Nephron (organoid): ENCODE data around the gene TTC22.

Source experiments
- H3K27ac Mint-ChIP-seq, 3 experiments: 2 replicates each; pipeline ENCODE4 v1.8.0; 2020; ENCODE audit warnings: mixed read lengths in 3 of 3, mild to moderate bottlenecking in 2 of 3, moderate library complexity in 1 of 3
- H3K27me3 Mint-ChIP-seq: 2 replicates; pipeline ENCODE4 v1.8.0; 2021; ENCODE audit warnings: low read depth, mild to moderate bottlenecking, moderate library complexity, mixed read lengths
- H3K36me3 Mint-ChIP-seq: 2 replicates; pipeline ENCODE4 v1.8.0; 2020; ENCODE audit warnings: low read depth, mixed read lengths
- H3K4me1 Mint-ChIP-seq: 2 replicates; pipeline ENCODE4 v1.8.0; 2020; ENCODE audit warnings: mixed read lengths
- H3K4me3 Mint-ChIP-seq, 3 experiments: 2 replicates each; pipeline ENCODE4 v1.8.0; 2020; ENCODE audit warnings: mild to moderate bottlenecking in 3 of 3, mixed read lengths in 3 of 3, moderate library complexity in 2 of 3
- H3K9me3 Mint-ChIP-seq: 2 replicates; pipeline ENCODE4 v1.8.0; 2020; ENCODE audit warnings: mixed read lengths
- TF ChIP-seq, protein P1 (sequence below), 3 experiments: fragments of 200-600 bp; sonication (generic); IDR thresholded peaks; one replicate each; pipeline ENCODE4 v1.5.0; 2021; ENCODE audit warnings: antibody characterized with exemption in 3 of 3; ENCODE audit not compliant: unreplicated experiment in 3 of 3

The TTC22 gene

DNA sequence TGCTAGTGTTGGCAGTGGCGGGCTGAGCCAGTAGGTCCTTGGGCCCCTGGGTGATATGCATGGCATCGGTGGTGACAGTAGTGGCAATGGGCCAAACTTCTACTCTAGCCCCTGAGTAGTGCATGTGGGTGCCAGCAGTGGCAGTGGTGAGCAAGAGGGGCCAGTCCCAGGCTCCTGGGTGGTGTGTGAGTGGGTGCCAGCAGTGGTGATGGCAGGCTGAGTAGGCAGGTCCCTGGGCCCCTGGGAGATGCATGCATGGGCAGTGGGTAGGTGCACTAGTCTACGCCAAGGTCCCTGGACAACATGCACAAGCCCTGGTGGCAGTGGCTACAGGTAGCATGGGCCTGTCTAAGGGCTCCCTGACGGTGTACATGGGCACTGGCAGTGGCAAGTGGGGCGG, 24.6 kb upstream of the TTC22 start:
- Mint-ChIP-seq H3K4me3 (no peak overlapping the region), H3K4me1 (no peaks in the 10 kb centered on the region), H3K9me3 (peaks cover 45% of the 10 kb centered on the region), H3K36me3 (peaks cover 5% of the 10 kb centered on the region), H3K27me3 (peaks cover 10% of the 10 kb centered on the region), H3K27ac (no peak overlapping the region)
- TF ChIP-seq, protein P1, sequence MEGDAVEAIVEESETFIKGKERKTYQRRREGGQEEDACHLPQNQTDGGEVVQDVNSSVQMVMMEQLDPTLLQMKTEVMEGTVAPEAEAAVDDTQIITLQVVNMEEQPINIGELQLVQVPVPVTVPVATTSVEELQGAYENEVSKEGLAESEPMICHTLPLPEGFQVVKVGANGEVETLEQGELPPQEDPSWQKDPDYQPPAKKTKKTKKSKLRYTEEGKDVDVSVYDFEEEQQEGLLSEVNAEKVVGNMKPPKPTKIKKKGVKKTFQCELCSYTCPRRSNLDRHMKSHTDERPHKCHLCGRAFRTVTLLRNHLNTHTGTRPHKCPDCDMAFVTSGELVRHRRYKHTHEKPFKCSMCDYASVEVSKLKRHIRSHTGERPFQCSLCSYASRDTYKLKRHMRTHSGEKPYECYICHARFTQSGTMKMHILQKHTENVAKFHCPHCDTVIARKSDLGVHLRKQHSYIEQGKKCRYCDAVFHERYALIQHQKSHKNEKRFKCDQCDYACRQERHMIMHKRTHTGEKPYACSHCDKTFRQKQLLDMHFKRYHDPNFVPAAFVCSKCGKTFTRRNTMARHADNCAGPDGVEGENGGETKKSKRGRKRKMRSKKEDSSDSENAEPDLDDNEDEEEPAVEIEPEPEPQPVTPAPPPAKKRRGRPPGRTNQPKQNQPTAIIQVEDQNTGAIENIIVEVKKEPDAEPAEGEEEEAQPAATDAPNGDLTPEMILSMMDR (IDR thresholded peaks at IDR 0.05; ENCODE audit: unreplicated experiment in 3 of 3): no peak

GRCh38 chr1:54823670-54824069, 22.5 kb upstream of the TTC22 start:
- Mint-ChIP-seq H3K36me3 (peaks cover 5% of the 10 kb centered on the region), H3K9me3 (peaks cover 35% of the 10 kb centered on the region), H3K27ac (no peak overlapping the region), H3K4me3 (no peak overlapping the region), H3K4me1 (no peaks in the 10 kb centered on the region), H3K27me3 (peaks cover 18% of the 10 kb centered on the region)
- TF ChIP-seq, protein P1 (IDR thresholded peaks at IDR 0.05; ENCODE audit: unreplicated experiment in 3 of 3): no peak

DNA sequence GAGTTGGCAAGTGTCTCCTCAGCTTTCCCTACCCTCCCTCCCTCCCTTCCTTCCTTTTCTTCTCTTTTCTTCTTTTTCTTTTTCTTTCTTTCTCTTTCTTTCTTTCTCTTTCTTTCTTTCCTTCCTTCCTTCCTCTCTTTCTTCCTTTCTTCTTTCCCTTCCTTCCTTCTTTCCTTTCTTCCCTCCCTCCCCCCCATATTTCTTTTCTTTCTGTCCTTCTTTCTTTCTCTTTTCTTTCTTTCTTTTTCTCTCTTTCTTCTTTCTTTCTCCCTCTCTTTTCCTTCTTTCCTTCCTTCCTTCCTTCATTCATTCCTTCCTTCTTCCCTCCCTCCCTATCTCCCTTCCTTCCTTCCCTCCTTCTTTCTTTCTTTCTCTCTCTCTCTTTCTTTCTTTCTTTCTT, 18.6 kb upstream of the TTC22 start:
- TF ChIP-seq, protein P1 (IDR thresholded peaks at IDR 0.05; ENCODE audit: unreplicated experiment in 3 of 3): no peak
- Mint-ChIP-seq H3K36me3 (peaks cover 4% of the 10 kb centered on the region), H3K9me3 (peaks cover 22% of the 10 kb centered on the region), H3K4me1 (no peaks in the 10 kb centered on the region), H3K27ac (no peak overlapping the region), H3K4me3 (no peak overlapping the region), H3K27me3 (peaks cover 15% of the 10 kb centered on the region)

DNA sequence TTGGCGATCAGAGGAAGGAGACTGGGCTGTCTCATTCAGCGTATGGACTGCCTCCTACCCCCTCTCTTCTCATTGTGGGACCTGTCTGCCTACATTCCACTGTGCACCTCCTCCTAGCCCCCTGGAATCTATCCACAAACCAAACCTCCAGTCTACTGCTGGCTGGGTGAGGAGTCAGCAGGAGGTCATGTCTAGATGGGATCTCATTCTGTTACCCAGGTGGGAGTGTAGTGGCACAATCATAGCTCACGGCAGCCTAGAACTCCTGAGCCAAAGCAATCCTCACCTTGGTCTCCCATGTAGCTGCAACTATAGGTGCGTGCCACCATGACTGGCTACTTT, 18.0 kb upstream of the TTC22 start:
- Mint-ChIP-seq H3K27me3 (peaks cover 15% of the 10 kb centered on the region), H3K9me3 (peaks cover 16% of the 10 kb centered on the region), H3K4me3 (no peak overlapping the region), H3K4me1 (no peaks in the 10 kb centered on the region), H3K36me3 (no peaks in the 10 kb centered on the region), H3K27ac (no peak overlapping the region)
- TF ChIP-seq, protein P1 (IDR thresholded peaks at IDR 0.05; ENCODE audit: unreplicated experiment in 3 of 3): no peak

DNA sequence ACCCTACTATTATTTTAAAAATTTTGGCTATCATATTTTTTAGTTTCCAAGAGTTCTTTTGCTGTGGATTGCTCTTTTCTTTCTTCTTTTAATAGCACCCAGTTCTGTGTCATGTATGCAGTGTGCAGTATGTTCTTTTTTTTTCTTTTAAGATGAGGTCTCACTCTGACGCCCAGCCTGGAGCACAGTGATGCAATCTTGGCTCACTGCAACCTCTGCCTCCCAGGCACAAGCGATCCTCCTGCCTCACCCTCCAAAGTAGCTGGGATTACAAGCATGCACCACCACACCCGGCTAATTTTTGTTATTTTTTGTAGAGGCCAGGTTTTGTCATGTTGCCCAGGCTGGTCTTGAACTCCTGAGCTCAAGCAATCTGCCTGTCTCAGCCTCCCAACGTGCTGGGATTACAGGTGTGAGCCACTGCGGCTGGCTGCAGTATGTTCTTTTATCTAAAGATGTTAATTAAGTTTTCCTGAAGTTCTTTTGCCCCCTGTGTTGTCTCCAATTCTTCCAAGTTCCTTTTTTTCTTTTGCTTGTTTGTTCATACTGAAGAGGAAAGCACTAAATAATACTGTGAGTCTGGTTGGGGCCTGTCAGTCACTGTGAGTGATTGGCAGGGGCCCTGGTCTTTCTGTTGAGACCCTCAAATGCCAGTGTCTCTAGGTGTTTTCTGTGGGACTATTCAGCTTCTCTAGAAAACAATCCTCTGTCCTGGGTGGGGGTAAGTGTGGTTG, 17.5 kb upstream of the TTC22 start:
- Mint-ChIP-seq H3K27ac (no peak overlapping the region), H3K4me3 (no peak overlapping the region), H3K4me1 (no peaks in the 10 kb centered on the region), H3K27me3 (peaks cover 15% of the 10 kb centered on the region), H3K36me3 (no peaks in the 10 kb centered on the region), H3K9me3 (peaks cover 14% of the 10 kb centered on the region)
- TF ChIP-seq, protein P1 (IDR thresholded peaks at IDR 0.05; ENCODE audit: unreplicated experiment in 3 of 3): no peak

- no peak overlapping the region for H3K27ac Mint-ChIP-seq
- peaks cover 18% of the 10 kb centered on the region for H3K27me3 Mint-ChIP-seq
- no peaks in the 10 kb centered on the region for H3K36me3 Mint-ChIP-seq
- H3K4me1 Mint-ChIP-seq: no peaks in the 10 kb centered on the region
- no peaks in the 10 kb centered on the region for H3K9me3 Mint-ChIP-seq
- TF ChIP-seq, protein P1 (IDR thresholded peaks at IDR 0.05; ENCODE audit: unreplicated experiment in 3 of 3): no peak
- H3K4me3 Mint-ChIP-seq: no peak overlapping the region
These were observed 15.8 kb upstream of the TTC22 start for GRCh38 chr1:54816951-54817350.
